ENCODE results near the gene WASHC4. TPM values are rescaled to one million over a fixed set of nuclear protein-coding genes. Genes with fewer than 3 reads are reported as not detected.
A peak's percentile ranks its signal among the peaks of the same experiment; 100 is the strongest.

The WASHC4 gene
- total RNA-seq, 2 donors from 2014 or later, result 41.2 to 63.6 TPM

DNA sequence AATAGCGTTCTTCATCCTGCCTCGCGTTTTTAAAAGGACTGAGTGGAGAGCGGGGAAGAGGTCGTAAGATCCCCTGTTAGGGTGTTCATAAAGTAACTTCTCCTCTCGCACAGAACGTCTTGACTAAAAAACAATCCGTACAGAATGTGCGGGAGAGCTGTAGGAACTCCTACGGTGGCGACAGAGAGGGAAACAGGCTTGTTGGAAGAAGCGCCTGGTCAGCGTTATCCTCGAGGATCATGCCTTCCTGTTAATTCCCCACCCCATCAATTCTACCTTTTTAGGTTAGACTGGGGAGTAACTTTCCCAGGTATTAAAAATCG is 399 bp upstream of the WASHC4 start:
- intact Hi-C loops (cut with DNase I), result no loop called here
- 0 to 1% methylated on average over 15 of the region's 15 CpGs for WGBS, 2 donors
- Histone ChIP-seq H3K4me3 (peak overlapping the region; percentile 80 to 83), H3K4me1 (peaks cover 31% of the 10 kb centered on the region), H3K36me3 (replicated peaks in 1 of 2; ENCODE audit: insufficient read depth in 1 of 2, low read depth in 2 of 2) (no peaks in the 10 kb centered on the region), H3K9me3 (no peaks in the 10 kb centered on the region), H3K27me3 (no peaks in the 10 kb centered on the region), H3K27ac (peak overlapping the region; percentile 81 to 98 (median 98))
- TF ChIP-seq, protein P1, sequence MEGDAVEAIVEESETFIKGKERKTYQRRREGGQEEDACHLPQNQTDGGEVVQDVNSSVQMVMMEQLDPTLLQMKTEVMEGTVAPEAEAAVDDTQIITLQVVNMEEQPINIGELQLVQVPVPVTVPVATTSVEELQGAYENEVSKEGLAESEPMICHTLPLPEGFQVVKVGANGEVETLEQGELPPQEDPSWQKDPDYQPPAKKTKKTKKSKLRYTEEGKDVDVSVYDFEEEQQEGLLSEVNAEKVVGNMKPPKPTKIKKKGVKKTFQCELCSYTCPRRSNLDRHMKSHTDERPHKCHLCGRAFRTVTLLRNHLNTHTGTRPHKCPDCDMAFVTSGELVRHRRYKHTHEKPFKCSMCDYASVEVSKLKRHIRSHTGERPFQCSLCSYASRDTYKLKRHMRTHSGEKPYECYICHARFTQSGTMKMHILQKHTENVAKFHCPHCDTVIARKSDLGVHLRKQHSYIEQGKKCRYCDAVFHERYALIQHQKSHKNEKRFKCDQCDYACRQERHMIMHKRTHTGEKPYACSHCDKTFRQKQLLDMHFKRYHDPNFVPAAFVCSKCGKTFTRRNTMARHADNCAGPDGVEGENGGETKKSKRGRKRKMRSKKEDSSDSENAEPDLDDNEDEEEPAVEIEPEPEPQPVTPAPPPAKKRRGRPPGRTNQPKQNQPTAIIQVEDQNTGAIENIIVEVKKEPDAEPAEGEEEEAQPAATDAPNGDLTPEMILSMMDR (IDR thresholded peaks at IDR 0.05), result no peak
- no peak for TF ChIP-seq POLR2A (IDR thresholded peaks at IDR 0.05)
- peak in 1 of 4 donors; percentile 53 for DNase-seq
- peak; percentile 43 for ATAC-seq

DNA sequence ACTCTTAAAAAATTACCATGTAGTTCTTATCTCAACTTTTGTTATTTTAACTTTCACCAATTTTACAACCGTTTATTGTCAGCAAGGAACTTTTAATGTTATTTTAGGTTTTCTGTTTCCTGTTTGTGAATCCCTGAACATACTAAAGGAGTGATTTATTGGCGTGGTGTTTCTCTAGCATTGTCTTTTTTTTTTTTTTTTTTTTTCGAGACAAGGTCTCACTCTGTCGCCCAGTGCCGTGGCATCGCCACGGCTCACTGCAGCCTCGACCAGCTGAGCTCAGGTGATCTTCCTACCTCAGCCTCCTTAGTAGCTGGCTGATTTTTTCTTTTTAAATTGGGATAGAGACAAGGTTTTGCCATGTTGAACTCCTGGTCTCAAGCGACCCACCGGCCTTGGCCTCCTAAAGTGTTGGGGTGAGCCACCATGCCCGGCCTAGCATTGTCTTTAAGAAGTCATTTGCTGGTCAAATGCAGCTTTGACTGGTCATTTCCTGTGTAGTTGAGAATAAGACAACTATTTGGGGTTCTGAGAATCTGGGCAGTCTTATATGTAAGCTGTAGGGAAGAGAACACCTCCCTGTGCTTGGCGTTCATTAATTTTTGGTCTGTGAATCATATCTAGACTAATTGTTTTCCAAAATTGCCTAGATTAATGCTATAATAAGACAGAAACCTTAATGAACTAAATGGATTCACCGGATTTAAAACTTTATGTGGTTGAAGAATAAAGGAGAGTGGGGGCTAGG is 2.1 kb downstream of the WASHC4 start:
- TF ChIP-seq, protein P1 (IDR thresholded peaks at IDR 0.05), result no peak
- TF ChIP-seq POLR2A (IDR thresholded peaks at IDR 0.05), result no peak
- no peak overlapping the region for H3K4me3 ChIP-seq
- intact Hi-C loops (cut with DNase I), result no loop called here
- DNase-seq (no peak), ATAC-seq (no peak)
- no peaks in the 10 kb centered on the region for H3K27me3 ChIP-seq
- H3K36me3 ChIP-seq (replicated peaks in 1 of 2; ENCODE audit: insufficient read depth in 1 of 2, low read depth in 2 of 2), result no peaks in the 10 kb centered on the region
- peaks cover 31% of the 10 kb centered on the region for H3K4me1 ChIP-seq
- 36 to 60% methylated on average over 13 of the region's 13 CpGs for WGBS, 2 donors
- no peaks in the 10 kb centered on the region for H3K9me3 ChIP-seq
- peak overlapping the region in 2 of 4 donors; percentile 6 to 98 for H3K27ac ChIP-seq

DNA sequence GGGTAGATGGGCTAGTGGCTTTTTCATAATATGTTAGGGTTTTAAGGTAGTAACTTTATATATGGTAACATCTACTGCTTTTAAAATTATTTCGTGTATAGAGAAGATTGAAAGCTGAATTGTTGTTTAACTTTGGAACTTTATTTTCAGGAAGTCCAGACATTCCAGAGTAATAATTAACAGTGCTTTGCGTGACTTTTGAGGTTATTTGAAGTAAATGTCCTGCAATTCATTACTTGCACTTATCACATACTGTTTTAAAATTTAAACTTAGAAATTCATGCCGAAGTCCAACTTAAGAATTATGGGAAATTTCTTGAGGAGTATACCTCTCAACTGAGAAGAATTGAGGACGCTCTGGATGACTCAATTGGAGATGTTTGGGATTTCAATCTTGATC is 3.3 kb downstream of the WASHC4 start:
- DNase-seq (no peak), ATAC-seq (no peak)
- 29 to 35% methylated on average over 4 of the region's 4 CpGs for WGBS, 2 donors
- Histone ChIP-seq H3K27ac (peak overlapping the region in 1 of 4 donors; percentile 32), H3K9me3 (no peaks in the 10 kb centered on the region), H3K4me1 (peaks cover 31% of the 10 kb centered on the region), H3K36me3 (replicated peaks in 1 of 2; ENCODE audit: insufficient read depth in 1 of 2, low read depth in 2 of 2) (peaks cover 0 to 5% of the 10 kb centered on the region in 2 donors), H3K4me3 (no peak overlapping the region), H3K27me3 (no peaks in the 10 kb centered on the region)
- TF ChIP-seq POLR2A (IDR thresholded peaks at IDR 0.05), result no peak
- TF ChIP-seq, protein P1 (IDR thresholded peaks at IDR 0.05), result no peak
- intact Hi-C loops (cut with DNase I), result no loop called here

DNA sequence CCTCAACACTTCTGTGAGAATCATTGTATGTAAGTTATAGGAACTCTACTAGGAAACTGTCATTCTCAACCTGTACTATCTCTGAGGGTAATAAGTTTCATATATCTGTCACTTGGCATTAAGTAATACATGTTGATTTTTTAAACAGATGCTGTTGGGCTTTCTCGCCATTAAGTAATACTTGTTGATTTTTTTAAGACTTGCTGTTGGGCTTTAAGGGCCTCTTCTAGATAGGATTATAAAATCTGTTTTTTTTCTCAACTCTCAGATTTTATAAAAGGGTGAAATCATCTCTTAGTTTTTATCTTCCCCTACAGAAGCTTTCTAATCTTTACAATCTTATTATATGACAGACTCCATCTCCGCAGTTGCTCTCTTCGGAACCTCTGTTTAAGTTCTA is 5.6 kb downstream of the WASHC4 start:
- WGBS, 2 donors, result 92 to 94% methylated on average over 3 of the region's 3 CpGs
- TF ChIP-seq, protein P1 (IDR thresholded peaks at IDR 0.05), result no peak
- TF ChIP-seq POLR2A (IDR thresholded peaks at IDR 0.05), result no peak
- ATAC-seq (no peak), DNase-seq (no peak)
- Histone ChIP-seq H3K27me3 (no peaks in the 10 kb centered on the region), H3K9me3 (no peaks in the 10 kb centered on the region), H3K36me3 (replicated peaks in 1 of 2; ENCODE audit: insufficient read depth in 1 of 2, low read depth in 2 of 2) (peaks cover 0 to 10% of the 10 kb centered on the region in 2 donors), H3K27ac (no peak overlapping the region), H3K4me3 (no peak overlapping the region), H3K4me1 (peaks cover 25% of the 10 kb centered on the region)
- intact Hi-C loops (cut with DNase I), result no loop called here

DNA sequence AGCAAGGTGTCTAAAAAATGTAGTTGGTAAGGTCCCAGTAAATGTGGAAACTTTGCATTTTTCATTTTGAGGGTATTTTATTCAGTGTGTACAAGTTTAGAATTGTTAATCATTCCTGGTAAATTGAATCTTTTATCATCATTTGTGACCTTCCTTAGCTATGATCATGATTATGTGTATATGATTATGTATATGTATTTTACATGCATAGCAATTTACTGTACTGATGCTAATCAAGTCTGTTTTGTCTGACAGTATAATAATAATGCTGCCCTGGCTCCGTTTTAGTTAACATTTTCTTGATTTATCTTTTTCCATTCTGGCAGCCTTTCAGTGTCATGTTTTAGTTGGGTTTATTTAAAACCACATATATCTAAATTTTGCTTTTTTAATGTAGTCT is 9.4 kb downstream of the WASHC4 start:
- H3K36me3 ChIP-seq (replicated peaks in 1 of 2; ENCODE audit: insufficient read depth in 1 of 2, low read depth in 2 of 2), result peaks cover 0 to 28% of the 10 kb centered on the region in 2 donors
- ATAC-seq (no peak), DNase-seq (no peak)
- intact Hi-C loops (cut with DNase I), result no loop called here
- H3K9me3 ChIP-seq, result no peaks in the 10 kb centered on the region
- no peak overlapping the region for H3K27ac ChIP-seq
- no peak overlapping the region for H3K4me3 ChIP-seq
- H3K27me3 ChIP-seq, result no peaks in the 10 kb centered on the region
- 69 to 70% methylated on average over 1 of the region's 1 CpG for WGBS, 2 donors
- TF ChIP-seq, protein P1 (IDR thresholded peaks at IDR 0.05), result no peak
- no peak for TF ChIP-seq POLR2A (IDR thresholded peaks at IDR 0.05)
- no peaks in the 10 kb centered on the region for H3K4me1 ChIP-seq

All from body of pancreas (tissue), 4 donors.